Body of pancreas (tissue), 4 donors: Measurements from ENCODE around the gene RILPL1.

Experiments used
- CTCF ChIP-seq, 7 experiments: fragments of 450-650 bp in 4 of 7; fragments of 200-600 bp in 3 of 7; sonication (generic) in 3 of 7; IDR thresholded peaks; one replicate each; pipeline ENCODE4 v1.5.1; 2016 to 2019; ENCODE audit warnings: antibody characterized with exemption in 7 of 7
- POLR2A ChIP-seq, 3 donors: fragments of 450-650 bp; IDR thresholded peaks; one replicate each; pipeline ENCODE4 v1.6.1; 2016; ENCODE audit warnings: antibody characterized with exemption in 3 of 3, mild to moderate bottlenecking in 2 of 3

- no peak for TF ChIP-seq CTCF (IDR thresholded peaks at IDR 0.05)
- TF ChIP-seq POLR2A (IDR thresholded peaks at IDR 0.05) = no peak
Measured at GRCh38 chr12:123578243-123578642, 44.7 kb upstream of the RILPL1 start.
